LNCAP (cell line): ENCODE measurements around the gene TRABD2B.

Experiments used
- TF ChIP-seq, protein P1 (sequence below): fragments of 450-650 bp; IDR thresholded peaks from 2 replicates; pipeline ENCODE4 v1.5.1; 2017; ENCODE audit warnings: mild to moderate bottlenecking

The TRABD2B gene

DNA sequence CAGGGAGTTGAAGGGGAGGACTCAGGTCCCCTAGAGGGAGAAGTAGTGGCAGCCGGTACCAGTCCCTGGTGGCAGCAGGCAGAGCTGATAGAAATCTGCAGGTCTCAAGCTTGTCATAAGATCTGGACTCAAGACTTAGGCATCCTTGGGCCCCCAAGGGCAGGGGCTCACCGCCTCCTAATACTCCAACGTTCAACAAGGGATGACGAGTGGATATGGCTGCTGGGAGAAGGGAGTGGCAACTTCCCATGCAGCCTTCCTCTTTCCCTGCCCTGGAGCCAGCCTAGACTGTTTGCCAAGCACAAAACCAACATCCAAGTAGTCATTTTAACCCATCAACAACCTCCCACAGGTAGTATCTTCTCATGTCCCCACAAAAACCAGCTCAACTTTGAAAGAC, 6.9 kb downstream of the TRABD2B start:
- TF ChIP-seq, protein P1, sequence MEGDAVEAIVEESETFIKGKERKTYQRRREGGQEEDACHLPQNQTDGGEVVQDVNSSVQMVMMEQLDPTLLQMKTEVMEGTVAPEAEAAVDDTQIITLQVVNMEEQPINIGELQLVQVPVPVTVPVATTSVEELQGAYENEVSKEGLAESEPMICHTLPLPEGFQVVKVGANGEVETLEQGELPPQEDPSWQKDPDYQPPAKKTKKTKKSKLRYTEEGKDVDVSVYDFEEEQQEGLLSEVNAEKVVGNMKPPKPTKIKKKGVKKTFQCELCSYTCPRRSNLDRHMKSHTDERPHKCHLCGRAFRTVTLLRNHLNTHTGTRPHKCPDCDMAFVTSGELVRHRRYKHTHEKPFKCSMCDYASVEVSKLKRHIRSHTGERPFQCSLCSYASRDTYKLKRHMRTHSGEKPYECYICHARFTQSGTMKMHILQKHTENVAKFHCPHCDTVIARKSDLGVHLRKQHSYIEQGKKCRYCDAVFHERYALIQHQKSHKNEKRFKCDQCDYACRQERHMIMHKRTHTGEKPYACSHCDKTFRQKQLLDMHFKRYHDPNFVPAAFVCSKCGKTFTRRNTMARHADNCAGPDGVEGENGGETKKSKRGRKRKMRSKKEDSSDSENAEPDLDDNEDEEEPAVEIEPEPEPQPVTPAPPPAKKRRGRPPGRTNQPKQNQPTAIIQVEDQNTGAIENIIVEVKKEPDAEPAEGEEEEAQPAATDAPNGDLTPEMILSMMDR = no peak

DNA sequence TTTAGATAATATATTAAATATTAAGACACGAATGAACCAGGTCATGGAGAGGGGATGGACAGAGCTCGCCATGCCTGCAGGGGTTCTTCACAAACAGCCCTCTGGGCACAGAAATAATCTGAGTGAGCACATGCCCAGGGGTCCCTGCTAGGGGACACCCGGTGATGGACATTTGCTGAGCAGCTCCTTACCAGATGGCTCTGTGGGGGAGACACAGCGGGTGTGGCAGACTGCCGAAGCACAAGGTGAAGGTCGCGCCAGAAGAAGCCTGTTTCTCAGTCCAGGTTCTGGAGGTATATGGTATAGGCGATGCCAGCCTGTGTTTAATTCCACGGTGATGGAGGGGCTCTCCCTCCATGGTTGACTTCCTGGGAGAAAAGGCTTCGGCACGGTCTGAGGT, 9.6 kb downstream of the TRABD2B start:
- TF ChIP-seq, protein P1 = no peak

DNA sequence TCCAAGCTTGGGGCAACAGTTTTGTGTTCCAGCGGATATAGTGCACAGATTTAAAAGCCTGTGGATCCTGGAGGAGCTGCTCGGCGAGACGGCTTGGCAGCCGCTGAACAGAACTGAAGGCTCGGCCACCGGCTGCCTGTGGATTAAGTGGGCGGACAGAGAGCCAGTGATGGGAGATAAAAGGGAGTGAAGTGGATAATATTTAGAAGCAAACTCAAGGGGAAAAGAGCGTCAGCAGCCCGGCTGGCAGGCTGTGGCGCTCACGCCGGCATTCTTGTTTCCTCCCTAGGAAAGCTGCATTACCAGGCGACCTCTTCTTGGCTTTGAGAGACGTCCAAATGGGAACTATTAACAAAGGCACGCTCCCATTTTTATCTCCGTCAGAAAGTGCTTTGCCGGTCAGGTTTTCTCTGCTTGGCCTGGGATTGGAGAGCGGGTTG, 10.4 kb downstream of the TRABD2B start:
- TF ChIP-seq, protein P1 = no peak

DNA sequence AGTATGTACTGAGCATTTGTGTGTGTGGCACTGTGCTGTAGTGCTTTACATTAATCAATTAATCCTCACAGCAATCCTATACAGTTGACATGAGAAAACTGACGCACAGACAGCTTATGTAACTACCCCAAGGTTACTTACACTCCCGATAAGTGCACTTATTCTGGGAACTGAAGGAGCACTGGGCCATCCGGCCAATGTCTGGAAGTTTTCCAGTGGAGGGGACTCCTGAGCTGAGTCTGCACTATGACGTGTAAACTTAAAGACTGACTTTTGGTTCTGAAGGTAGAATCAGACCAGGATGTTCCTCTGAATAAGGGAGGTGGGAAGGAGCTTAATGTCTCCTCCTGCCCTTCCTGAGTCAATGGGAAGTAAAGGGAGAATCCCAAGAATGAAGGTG, 12.2 kb downstream of the TRABD2B start:
- TF ChIP-seq, protein P1 = no peak

DNA sequence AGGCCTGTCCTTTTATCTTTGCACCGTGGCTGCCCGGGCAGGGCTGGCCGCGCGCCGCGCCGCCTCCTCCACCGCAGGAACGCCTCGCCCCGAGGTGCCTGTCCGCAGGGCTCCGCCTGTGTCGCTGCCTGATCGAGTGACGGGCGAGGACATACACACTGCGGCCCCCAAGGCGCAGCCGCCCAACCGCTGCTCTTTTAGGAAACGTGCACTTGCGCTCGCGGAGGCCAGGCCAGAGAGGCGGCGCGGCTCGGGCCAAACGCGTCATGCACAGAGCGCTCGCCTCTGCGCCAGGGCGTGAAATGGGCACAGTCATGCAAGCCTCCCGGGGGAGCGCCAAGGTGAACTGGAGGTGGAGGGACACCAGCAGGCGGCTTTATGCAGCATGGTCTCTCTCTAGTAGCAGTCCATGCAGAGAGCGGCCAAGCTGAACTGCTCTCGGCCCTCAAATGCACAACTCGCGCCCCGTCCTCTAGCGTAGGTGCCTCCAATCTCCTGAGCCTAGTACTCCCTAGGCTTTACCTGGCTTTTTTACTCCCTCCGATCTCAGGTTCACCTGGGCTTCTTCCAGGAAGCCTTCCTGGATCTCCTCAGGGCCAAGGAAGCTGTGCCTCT, 12.9 kb downstream of the TRABD2B start:
- TF ChIP-seq, protein P1 = no peak

- TF ChIP-seq, protein P1 = no peak
These were observed 13.5 kb downstream of the TRABD2B start for GRCh38 chr1:47983691-47984090.

- TF ChIP-seq, protein P1 = no peak
These were observed 15.4 kb downstream of the TRABD2B start for GRCh38 chr1:47981667-47982350.
